Measurements from ENCODE around the gene FCMR.

FCMR gene

DNA sequence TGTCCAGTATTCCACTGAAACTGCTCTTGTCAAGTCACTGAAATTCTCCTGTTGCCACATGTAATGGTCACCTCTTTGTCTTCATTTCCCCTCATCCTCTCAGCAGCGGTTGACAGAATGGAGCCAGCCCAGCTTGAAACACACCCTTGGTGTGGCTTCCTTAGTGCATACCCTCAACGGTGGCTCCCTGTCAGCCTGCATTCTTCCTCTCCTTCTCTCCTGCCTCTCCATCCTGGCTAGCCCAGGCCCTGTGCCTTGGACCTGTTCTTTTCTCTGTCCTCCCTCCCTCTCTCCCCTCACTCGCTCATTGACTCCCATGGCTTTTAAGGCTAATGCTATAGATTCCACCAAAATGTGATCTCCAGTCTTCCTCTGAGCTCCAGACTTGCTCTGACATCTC lies 3.7 kb downstream of the FCMR start:
- H3K4me3 ChIP-seq (ENCODE audit: low read depth, low read length), result no peak overlapping the region
- no peak for DNase-seq (ENCODE audit: low read depth, low spot score)
- TF ChIP-seq, protein P1, sequence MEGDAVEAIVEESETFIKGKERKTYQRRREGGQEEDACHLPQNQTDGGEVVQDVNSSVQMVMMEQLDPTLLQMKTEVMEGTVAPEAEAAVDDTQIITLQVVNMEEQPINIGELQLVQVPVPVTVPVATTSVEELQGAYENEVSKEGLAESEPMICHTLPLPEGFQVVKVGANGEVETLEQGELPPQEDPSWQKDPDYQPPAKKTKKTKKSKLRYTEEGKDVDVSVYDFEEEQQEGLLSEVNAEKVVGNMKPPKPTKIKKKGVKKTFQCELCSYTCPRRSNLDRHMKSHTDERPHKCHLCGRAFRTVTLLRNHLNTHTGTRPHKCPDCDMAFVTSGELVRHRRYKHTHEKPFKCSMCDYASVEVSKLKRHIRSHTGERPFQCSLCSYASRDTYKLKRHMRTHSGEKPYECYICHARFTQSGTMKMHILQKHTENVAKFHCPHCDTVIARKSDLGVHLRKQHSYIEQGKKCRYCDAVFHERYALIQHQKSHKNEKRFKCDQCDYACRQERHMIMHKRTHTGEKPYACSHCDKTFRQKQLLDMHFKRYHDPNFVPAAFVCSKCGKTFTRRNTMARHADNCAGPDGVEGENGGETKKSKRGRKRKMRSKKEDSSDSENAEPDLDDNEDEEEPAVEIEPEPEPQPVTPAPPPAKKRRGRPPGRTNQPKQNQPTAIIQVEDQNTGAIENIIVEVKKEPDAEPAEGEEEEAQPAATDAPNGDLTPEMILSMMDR (IDR thresholded peaks at IDR 0.05; ENCODE audit: low read depth, low read length), result no peak

DNA sequence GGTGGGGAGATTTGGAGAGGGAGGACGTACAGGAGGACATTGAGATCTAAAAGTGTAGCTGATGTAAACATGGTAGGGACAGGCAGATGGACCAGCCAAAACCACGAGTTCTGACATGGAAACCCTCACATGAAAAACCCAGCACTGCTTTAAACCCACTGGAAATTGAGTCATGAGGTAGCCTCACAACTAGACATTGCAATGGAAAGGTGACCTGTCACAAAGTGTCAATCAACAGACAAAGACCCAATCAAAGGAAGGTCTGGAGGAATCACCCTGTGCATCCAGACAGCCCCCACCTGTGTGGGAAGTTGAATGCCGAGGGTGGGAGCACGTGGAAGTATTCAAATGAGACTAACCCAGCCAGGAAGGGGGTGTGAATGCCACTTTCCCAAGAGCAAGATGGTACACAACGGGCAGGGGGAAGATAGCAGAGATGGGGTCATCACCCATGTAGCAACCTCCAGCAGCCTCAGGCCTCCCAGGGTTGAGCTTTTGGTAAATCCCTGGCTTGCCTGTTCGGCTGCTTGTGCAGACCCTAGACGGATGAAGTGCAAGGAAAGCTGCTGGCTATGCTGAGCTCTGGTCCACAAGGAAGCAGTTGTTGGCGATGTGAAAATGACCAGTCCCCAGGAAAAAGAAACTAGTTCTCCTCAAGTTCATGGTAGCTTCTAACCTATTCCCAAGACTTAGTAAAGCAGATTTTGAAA lies 5.6 kb downstream of the FCMR start:
- no peak overlapping the region for H3K4me3 ChIP-seq (ENCODE audit: low read depth, low read length)
- in situ Hi-C loops (cut with HindIII; ENCODE audit: low sequenced_read_pairs), result no loop called here
- TF ChIP-seq, protein P1 (IDR thresholded peaks at IDR 0.05; ENCODE audit: low read depth, low read length), result no peak
- DNase-seq (ENCODE audit: low read depth, low spot score), result no peak

More for the DNA sequence above, 3.7 kb downstream of the FCMR start:
- in situ Hi-C loops (cut with HindIII; ENCODE audit: low sequenced_read_pairs), result no loop called here

DNA sequence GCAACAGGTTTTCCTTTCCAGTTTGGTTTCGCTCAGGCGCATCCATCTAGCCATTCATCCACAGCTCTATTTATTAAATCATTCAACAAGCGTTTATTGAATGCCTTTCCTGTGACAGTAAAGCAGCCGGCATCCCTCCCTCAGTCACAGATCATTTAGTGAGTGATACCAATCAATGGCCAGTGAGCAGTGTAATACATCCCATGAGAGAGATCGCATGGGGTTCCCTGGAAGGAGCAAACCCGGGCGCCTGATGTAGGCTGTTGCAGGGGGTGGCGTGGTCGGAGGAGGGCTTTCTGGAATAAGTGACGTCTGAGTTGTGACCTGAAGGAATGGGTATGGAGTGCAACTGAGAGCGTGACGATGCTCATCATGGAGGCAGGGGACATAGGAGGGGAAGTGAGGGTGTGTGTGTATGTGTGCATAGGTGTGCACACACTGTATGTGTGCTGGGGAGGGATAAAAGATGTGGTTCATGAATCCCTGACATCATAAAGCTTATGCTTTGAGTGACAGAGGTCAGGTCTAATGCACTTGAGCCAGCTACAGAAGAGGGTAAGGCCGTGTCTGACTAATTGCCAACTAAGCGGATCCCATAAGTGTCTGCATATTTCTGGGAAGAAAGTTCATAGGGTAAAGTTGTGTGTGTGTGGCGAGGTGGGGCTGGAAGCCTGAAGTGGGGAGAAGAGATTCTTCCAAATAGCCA lies 6.6 kb downstream of the FCMR start:
- H3K4me3 ChIP-seq (ENCODE audit: low read depth, low read length), result no peak overlapping the region
- TF ChIP-seq, protein P1 (IDR thresholded peaks at IDR 0.05; ENCODE audit: low read depth, low read length), result no peak
- in situ Hi-C loops (cut with HindIII; ENCODE audit: low sequenced_read_pairs), result no loop called here
- no peak for DNase-seq (ENCODE audit: low read depth, low spot score)

DNA sequence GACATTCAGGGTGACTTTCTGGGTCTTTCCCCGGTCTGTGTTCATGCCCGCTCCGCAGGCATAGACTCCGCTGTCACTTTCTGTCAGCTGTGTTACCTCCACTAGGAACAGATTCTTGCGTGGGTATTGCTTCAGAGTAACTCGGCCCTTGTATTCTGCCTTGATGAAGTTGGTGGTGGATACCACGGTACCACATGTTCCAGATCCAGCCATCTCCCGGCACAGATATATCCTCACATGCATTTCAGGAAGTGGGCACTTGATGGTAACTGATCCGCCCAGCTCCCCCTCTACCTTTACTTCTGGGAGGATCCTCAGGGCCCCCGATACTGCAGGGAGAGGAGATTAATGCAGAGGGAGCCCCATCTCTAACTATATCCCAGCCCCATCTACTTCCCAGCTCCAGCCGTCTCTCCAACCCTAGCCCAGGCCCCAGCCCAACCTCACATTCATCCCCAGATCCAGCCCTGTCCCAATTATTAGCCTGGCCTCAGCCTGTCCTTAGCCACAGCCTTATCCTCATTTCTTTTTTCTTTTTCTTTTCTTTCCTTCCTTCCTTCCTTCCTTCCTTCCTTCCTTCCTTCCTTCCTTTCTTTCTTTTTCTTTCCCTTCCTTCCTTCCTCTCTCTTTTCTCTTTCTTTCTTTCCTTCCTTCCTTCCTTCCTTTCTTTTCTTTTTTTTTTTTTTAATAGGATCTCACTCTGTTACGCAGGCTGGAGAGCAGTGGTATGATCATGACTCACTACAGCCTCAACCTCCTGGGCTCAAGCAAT lies 7.8 kb downstream of the FCMR start:
- in situ Hi-C loops (cut with HindIII; ENCODE audit: low sequenced_read_pairs), result no loop called here

DNA sequence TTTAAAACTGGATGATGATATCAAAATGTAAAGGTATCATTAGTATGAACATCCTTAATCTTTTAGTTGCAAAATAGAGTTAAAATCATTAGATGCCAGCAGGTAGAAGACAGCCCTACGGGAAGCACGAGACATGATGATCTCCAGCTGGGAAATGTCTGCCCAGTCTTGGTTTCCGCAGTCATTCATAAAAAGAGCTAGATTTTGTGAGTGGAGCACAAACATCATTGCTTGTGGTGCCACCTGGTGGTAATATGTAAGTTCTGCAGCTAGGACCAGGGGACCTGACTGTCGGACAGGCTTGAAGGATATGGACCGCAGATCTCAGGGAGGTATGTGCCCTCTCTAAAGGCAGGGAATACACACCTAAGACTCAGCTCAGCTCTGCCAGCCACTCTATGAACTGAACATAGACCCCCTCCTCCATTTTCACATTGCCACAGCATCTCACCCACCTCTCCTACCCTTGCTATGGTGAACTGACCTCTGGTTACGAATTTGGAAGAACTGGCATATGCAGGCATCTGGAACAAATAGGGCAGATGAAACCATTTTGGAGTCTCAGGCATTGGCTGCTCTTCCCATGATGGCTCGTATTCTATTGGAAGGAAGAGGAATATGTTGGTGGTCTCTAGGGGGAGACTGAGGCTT lies 9.2 kb downstream of the FCMR start:
- TF ChIP-seq, protein P1 (IDR thresholded peaks at IDR 0.05; ENCODE audit: low read depth, low read length), result peak; percentile 80
- in situ Hi-C loops (cut with HindIII; ENCODE audit: low sequenced_read_pairs), result no loop called here
- H3K4me3 ChIP-seq (ENCODE audit: low read depth, low read length), result no peak overlapping the region
- peak; percentile 73 for DNase-seq (ENCODE audit: low read depth, low spot score)

More for the DNA sequence above, 7.8 kb downstream of the FCMR start:
- no peak for DNase-seq (ENCODE audit: low read depth, low spot score)
- no peak overlapping the region for H3K4me3 ChIP-seq (ENCODE audit: low read depth, low read length)
- TF ChIP-seq, protein P1 (IDR thresholded peaks at IDR 0.05; ENCODE audit: low read depth, low read length), result no peak

DNA sequence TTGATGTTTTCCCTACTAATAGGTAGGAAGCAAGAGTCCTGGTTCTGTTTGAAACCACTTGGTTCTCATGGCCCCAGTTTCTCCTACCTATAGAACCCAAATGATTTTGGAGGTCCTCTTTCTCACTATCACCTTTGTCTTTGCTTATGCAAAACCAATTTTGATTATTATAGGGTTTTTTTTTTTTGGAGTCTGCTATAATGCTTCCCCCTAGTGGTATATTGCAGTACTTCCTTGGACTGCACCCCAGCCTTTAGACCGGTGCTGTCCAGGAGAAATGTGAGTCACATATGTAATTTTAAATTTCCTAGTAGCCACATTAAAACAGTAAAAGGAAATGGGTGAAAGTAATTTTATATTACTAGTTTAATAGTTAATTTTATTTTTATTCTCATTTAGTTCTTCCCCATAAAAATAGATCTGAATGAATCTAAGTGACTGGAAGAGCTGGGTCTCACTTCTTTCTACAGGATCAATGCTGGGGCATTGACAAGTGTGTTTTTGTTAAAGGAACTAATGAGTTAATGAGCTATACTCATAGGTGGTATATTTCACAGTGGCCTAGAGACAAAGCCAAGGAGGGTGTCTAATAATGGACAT lies 10.6 kb downstream of the FCMR start:
- DNase-seq (ENCODE audit: low read depth, low spot score), result peak; percentile 81
- TF ChIP-seq, protein P1 (IDR thresholded peaks at IDR 0.05; ENCODE audit: low read depth, low read length), result peak; percentile 81
- in situ Hi-C loops (cut with HindIII; ENCODE audit: low sequenced_read_pairs), result no loop called here
- no peak overlapping the region for H3K4me3 ChIP-seq (ENCODE audit: low read depth, low read length)

Data from astrocyte of the spinal cord (primary cell).